Coronary artery (tissue), 2 donors: ENCODE results near the gene VSTM1.

ENCODE experiments used
- DNase-seq: peaks from one replicate; pipeline ENCODE4 v3.0.0-alpha.2; 2017; ENCODE audit warnings: low spot score
- H3K27ac ChIP-seq, 2 donors: fragments of 200-600 bp; sonication (generic); one replicate each; pipeline ENCODE4 v1.5.1; 2016 to 2019
- H3K4me3 ChIP-seq: fragments of 200-600 bp; sonication (generic); 2 replicates; pipeline ENCODE4 v1.5.1; 2016; ENCODE audit warnings: mild to moderate bottlenecking, moderate library complexity
- TF ChIP-seq, protein P1 (sequence below): fragments of 200-600 bp; sonication (generic); IDR thresholded peaks from one replicate; pipeline ENCODE4 v1.5.1; 2019; ENCODE audit warnings: antibody characterized with exemption

Gene VSTM1

DNA sequence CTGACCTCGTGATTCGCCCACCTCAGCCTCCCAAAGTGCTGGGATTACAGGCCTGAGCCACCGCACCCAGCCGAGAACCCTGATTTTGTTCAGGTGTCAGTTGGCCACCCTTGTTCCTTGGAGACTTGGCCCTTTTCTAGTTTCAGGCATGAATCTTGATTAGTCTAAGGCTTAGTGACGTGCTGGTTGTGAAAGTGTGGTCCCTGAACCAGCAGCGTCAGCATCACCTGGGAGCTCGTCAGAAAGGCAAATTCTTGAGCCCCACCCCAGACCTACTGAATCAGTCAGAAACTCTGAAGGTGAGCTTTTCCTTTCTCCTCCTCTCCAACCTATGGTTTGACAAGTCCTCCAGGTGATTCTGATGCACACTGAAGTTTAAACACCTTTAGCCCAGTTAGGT is 37.0 kb downstream of the VSTM1 start:
- TF ChIP-seq, protein P1, sequence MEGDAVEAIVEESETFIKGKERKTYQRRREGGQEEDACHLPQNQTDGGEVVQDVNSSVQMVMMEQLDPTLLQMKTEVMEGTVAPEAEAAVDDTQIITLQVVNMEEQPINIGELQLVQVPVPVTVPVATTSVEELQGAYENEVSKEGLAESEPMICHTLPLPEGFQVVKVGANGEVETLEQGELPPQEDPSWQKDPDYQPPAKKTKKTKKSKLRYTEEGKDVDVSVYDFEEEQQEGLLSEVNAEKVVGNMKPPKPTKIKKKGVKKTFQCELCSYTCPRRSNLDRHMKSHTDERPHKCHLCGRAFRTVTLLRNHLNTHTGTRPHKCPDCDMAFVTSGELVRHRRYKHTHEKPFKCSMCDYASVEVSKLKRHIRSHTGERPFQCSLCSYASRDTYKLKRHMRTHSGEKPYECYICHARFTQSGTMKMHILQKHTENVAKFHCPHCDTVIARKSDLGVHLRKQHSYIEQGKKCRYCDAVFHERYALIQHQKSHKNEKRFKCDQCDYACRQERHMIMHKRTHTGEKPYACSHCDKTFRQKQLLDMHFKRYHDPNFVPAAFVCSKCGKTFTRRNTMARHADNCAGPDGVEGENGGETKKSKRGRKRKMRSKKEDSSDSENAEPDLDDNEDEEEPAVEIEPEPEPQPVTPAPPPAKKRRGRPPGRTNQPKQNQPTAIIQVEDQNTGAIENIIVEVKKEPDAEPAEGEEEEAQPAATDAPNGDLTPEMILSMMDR = no peak
- Histone ChIP-seq H3K4me3 (no peak overlapping the region), H3K27ac (no peak overlapping the region)
- no peak for DNase-seq

DNA sequence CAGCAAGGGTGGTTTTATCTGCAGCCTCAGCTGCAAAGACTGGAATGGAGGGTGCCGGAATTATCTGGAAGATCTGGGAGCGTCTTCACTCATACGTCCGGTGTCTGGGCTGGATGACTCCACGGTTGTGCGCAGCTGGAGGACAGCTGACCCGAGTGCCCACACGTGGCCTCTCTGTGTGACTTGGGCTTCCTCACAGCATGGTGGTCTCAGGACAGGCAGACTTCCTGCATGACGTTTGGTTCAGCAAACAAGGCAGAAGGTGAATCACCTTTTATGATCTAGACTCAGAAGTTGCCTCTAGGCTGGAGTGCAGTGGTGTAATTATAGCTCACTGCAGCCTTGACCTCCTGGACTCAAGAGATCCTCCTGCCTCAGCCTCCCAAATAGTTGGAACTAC is 39.0 kb downstream of the VSTM1 start:
- DNase-seq = no peak
- Histone ChIP-seq H3K4me3 (no peak overlapping the region), H3K27ac (no peak overlapping the region)
- TF ChIP-seq, protein P1 = no peak

DNA sequence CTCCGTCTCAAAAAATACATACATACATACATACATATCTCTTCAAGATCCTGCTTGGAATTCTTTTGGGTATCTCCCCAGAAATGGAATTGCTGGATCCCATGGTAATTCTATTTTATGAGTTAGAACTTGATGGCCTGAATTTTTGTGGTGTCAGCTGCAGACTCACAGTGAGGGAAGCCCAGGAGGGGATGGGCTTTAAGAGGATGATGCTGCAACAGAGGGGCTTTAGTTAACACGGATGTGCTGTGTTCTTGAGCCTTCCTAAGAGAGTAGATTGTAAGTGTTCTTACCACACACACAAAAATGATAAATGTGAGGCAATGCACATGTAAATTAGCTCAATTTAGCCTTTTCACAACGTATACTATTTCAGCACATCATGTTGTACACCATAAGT is 40.5 kb downstream of the VSTM1 start:
- Histone ChIP-seq H3K4me3 (no peak overlapping the region), H3K27ac (no peak overlapping the region)
- no peak for DNase-seq
- TF ChIP-seq, protein P1 = no peak

DNA sequence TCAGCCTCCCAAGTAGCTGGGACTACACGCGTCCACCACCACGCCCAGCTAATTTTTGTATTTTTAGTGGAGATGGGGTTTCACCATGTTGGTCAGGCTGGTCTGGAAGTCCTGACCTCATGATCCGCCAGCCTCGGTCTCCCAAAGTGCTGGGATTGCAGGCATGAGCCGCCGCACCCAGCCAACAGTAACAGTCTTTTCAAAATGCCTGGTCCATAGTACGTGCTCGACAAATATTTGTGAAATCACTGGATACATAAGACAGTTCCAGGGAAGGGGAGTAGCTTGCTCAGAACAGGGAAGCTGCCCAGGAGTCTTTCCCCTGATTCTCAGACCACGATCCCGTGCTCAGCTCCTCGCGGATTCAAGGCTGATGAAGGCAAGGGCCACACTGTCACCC is 41.8 kb downstream of the VSTM1 start:
- TF ChIP-seq, protein P1 = no peak
- no peak for DNase-seq
- Histone ChIP-seq H3K27ac (no peak overlapping the region), H3K4me3 (no peak overlapping the region)

DNA sequence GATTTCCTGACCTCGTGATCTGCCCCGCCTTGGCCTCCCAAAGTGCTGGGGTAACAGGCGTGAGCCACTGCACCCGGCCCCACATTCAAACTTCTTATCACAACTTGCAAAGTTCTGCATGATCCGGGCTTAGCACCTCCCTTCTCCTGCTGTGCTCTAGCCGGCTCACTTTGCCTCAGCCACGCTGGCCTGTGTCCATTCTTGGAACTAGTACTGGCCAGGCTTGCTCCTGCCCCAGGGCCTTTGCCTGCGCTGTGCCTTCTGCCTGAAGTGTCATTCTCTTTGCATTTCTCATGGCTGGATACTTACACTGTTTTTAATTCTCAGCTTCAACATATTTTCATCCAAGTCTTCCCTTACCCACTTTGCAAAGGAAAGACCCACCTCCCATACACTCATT is 42.3 kb downstream of the VSTM1 start:
- no peak for DNase-seq
- TF ChIP-seq, protein P1 = no peak
- no peak overlapping the region for H3K27ac ChIP-seq
- no peak overlapping the region for H3K4me3 ChIP-seq

DNA sequence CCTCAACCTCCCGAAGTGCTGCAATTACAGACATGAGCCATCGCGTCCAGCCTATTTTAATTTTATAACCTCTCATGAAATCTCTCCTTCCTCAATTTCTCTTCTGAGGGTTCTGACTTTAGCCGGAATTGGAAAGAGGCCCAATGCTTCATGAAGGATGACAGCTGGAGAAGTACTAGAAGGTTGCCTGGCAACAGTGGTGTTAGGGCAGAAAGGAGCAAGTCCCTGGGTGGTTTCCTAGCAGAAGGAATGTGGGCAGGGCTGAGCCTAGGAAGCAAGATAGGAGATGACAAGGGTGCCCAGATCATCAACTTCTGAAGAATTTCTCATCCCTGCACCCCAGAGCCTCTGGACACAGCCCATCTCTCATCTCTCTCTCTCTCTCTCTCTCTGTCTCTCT is 46.4 kb downstream of the VSTM1 start:
- DNase-seq = no peak
- TF ChIP-seq, protein P1 = no peak
- Histone ChIP-seq H3K27ac (no peak overlapping the region), H3K4me3 (no peak overlapping the region)

DNA sequence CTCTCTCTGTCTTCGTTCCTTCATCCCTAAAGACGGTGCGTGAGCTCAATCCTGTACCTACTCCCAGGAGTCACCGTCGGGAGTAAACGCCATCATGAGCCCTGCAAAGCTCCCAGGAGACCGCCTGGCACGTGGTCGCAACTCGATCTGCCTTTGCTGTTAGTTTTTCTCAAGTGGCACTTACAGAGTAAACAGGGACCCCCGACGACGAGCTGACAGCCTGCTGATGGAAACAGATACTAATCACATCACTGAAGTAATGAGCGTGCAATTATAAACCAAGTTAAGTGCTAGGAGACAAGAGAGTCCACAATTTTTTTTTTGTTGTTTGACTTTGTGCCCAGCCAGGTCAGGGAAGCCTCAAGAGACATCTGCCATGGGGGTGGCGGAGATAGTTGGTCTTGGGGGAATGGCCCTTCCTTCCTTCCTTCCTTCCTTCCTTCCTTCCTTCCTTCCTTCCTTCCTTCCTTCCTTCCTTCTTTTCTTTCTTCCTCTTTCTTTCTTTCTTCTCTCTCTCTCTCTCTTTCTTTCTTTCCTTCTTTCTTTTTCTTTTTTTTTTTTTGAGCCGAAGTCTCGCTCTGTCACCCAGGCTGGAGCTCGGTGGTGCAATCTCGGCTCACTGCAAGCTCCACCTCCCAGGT is 48.7 kb downstream of the VSTM1 start:
- DNase-seq = no peak
- Histone ChIP-seq H3K4me3 (no peak overlapping the region), H3K27ac (no peak overlapping the region)
- TF ChIP-seq, protein P1 = no peak
